Loucy (cell line): Measurements from ENCODE around the gene NES.

ENCODE experiments used
- EZH2phosphoT487 ChIP-seq: fragments of 200-600 bp; IDR thresholded peaks from 2 replicates; pipeline ENCODE4 v1.6.1; 2018; ENCODE audit warnings: antibody characterized with exemption, mild to moderate bottlenecking, moderate library complexity, borderline replicate concordance
- TF ChIP-seq, protein P1 (sequence below): fragments of 200-600 bp; sonication (generic); conservative IDR thresholded peaks from 2 replicates; pipeline ENCODE4 v1.5.1; 2014; ENCODE audit warnings: mild to moderate bottlenecking, antibody characterized with exemption, low read length

DNA sequence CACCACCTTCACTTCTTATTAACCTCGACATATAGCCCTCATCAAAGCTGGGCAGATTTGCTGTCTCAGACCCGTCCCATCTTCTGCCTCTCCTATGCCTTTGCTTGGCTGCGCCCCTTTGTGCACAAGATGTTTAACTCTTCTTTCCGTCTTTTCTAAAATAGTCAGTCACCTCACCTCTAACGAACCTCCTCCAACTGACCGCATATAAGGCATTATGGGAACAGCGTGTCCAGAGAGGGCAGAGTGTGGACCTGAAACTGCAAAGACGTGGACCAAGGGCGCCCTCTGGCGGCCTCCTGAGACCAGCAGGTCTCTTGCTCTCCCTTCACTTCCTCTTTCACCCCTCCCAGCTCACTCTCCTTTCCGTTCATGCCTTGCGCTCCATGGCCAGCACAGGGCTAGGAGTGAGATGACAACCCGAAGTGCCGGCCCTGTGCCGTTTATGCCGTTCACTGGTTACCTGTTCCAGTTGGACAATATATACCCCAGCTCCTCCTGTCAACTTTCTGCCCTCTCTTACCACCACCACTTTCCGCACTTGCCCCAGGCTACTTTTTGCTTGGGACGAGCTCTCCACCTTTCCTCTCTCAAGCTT, 48.6 kb upstream of the NES start:
- TF ChIP-seq, protein P1, sequence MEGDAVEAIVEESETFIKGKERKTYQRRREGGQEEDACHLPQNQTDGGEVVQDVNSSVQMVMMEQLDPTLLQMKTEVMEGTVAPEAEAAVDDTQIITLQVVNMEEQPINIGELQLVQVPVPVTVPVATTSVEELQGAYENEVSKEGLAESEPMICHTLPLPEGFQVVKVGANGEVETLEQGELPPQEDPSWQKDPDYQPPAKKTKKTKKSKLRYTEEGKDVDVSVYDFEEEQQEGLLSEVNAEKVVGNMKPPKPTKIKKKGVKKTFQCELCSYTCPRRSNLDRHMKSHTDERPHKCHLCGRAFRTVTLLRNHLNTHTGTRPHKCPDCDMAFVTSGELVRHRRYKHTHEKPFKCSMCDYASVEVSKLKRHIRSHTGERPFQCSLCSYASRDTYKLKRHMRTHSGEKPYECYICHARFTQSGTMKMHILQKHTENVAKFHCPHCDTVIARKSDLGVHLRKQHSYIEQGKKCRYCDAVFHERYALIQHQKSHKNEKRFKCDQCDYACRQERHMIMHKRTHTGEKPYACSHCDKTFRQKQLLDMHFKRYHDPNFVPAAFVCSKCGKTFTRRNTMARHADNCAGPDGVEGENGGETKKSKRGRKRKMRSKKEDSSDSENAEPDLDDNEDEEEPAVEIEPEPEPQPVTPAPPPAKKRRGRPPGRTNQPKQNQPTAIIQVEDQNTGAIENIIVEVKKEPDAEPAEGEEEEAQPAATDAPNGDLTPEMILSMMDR = peak; percentile 92
- TF ChIP-seq EZH2phosphoT487 = no peak
